NCI-H1092 (cell line): ENCODE results near the gene ARHGAP9.
"Not testable (repeated sequence)": the region's sequence is repeated elsewhere in the genome, so short reads cannot be mapped to it uniquely, and the experiment has no call there.

Experiments
- DNase-seq: peaks from one replicate; lab custom pipeline; 2025; lab: John Stamatoyannopoulos, UW

Gene ARHGAP9

DNA sequence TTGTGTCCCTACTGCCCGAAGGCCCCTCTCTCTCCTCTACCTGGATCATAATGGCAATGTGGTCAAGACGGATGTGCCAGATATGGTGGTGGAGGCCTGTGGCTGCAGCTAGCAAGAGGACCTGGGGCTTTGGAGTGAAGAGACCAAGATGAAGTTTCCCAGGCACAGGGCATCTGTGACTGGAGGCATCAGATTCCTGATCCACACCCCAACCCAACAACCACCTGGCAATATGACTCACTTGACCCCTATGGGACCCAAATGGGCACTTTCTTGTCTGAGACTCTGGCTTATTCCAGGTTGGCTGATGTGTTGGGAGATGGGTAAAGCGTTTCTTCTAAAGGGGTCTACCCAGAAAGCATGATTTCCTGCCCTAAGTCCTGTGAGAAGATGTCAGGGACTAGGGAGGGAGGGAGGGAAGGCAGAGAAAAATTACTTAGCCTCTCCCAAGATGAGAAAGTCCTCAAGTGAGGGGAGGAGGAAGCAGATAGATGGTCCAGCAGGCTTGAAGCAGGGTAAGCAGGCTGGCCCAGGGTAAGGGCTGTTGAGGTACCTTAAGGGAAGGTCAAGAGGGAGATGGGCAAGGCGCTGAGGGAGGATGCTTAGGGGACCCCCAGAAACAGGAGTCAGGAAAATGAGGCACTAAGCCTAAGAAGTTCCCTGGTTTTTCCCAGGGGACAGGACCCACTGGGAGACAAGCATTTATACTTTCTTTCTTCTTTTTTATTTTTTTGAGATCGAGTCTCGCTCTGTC is 22.8 kb downstream of the ARHGAP9 start:
- DNase-seq: no peak

DNA sequence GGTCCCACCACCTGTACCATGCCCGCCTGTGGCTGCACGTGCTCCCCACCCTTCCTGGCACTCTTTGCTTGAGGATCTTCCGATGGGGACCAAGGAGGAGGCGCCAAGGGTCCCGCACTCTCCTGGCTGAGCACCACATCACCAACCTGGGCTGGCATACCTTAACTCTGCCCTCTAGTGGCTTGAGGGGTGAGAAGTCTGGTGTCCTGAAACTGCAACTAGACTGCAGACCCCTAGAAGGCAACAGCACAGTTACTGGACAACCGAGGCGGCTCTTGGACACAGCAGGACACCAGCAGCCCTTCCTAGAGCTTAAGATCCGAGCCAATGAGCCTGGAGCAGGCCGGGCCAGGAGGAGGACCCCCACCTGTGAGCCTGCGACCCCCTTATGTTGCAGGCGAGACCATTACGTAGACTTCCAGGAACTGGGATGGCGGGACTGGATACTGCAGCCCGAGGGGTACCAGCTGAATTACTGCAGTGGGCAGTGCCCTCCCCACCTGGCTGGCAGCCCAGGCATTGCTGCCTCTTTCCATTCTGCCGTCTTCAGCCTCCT is 23.4 kb downstream of the ARHGAP9 start:
- DNase-seq: no peak

DNA sequence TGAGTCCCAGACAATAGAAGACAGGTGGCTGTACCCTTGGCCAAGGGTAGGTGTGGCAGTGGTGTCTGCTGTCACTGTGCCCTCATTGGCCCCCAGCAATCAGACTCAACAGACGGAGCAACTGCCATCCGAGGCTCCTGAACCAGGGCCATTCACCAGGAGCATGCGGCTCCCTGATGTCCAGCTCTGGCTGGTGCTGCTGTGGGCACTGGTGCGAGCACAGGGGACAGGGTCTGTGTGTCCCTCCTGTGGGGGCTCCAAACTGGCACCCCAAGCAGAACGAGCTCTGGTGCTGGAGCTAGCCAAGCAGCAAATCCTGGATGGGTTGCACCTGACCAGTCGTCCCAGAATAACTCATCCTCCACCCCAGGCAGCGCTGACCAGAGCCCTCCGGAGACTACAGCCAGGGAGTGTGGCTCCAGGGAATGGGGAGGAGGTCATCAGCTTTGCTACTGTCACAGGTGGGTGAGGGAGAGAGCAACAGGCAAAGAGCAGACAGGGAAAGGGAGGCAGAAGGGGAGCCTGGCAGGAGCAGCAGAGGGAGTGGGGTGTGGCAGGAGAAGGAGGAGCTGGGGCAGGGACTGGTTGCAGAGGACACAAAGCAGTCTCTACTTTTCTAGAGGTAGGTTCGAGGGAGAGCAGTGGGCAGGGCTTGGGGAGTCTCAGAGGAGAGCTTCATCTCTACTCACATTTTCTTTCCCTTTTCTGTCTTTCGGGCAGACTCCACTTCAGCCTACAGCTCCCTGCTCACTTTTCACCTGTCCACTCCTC is 24.1 kb downstream of the ARHGAP9 start:
- no peak for DNase-seq

DNA sequence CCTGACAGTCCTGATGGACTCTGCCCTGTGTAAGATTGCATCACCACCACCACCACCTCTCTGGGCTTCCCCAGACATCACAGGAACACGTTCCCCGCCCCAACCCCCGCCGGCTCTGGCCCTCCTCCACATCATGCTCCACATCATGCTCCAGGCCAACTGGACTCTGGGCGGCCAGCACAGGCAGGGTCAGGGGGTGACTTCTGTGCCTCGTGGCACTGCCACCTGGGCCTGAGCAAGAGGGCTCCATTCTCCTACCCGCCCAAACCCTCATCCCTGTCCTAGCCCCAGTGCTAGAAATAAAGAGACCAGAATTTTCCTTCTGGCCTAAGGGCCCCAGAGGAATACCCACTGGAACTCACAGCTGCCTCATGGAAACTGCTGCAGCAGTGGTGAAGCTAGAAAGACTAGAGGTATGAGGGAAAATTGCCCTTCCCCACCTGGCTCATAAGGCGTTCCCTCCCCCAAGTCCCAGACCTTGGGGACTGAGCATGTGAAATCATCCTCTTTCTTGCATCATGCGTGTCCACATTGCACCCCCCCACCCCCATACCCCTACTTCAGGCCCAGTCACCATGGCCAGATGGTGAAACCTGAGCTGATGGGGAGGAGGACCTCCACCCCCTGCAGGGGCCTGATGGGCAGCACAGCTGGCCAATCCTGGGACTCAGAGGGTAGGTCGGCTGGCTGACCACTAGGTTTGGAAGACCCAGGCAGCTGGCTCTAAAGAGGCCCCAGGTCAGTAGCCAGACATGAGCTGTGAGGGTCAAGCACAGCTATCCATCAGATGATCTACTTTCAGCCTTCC is 24.9 kb downstream of the ARHGAP9 start, which contains the start of gene INHBE:
Gene INHBE (plus strand): TSS at position 742 of the 808 bp plus-strand sequence. CDS start 230 bp downstream, outside the sequence.
- no peak for DNase-seq

DNA sequence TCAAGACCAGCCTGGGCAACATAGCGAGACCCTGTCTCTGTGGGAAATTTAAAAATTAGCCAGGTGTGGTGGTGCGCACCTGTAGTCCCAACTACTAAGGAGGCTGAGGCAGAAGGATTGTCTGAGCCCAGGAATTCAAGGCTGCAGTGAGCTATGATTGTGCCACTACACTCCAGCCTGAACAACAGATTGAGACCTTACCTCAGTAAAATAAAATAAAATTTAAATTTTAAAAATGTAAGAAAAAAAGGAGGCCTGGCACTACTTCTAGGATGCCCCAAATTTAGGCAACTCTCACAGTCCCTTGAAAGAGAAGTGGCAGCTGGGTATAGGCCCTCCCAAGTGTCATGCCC is 25.5 kb downstream of the ARHGAP9 start:
- DNase-seq: no peak

DNA sequence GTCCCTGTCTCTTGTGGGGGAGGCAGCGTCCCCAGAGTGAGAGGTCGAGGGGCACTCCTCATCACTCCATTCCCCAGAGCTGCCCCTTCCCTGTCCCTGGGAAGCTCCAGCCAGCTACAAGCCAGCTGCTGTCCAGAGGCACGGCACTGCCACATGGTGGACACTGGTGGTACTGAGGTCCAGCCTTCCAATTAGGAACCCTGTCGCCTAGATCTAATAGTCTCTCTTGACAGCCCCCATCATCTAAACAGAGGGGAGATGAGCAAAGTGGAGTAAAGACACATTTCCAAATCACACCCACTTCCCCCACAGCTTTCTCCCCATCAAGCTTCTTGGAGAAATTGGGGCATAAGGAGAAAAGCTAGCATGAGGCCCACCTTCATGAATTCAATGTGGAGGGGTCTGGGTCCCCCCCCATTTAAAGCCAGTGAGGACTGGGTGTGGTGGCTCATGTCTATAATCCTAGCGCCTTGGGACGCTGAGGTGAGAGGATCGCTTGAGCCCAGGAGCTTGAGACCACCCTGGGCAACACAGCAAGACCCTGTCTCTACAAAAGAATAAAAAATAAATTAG is 26.6 kb downstream of the ARHGAP9 start:
- peak; percentile 56 for DNase-seq

DNA sequence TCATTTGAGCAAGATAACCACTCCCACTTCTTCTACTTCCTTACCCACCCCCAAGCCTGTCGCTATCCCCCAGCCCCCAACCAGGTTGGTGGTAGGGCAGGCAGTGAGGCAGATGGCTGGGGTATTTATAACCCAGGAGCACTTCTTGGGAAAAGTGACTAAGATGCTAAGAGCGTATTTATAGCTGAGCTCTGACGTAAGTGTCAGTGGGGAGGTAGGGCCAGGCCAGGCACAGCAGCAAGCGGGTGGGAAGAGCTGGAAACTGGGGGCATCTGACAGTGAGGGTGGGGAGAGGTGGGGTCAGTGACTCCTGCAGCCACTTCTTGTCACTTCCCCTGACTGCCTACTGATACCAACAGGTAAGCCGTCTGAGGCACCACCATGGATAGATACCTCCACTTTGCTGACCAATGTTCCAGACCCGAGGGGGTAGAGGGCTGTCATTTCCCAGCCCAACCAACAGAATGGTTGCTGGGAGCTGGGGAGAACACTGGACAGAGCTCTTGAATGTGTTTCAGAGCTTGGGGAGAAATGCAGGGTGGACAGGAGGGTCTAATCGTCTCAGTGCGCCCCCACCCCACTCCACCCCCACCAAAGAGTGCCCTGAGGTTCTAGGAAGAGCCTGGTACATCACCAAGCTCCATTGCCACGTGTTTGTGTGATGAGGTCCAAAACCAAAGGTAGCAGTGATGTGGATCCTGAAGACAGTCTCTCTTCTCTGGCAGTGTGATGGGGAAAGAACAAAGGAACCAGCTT is 27.3 kb downstream of the ARHGAP9 start:
- no peak for DNase-seq

DNA sequence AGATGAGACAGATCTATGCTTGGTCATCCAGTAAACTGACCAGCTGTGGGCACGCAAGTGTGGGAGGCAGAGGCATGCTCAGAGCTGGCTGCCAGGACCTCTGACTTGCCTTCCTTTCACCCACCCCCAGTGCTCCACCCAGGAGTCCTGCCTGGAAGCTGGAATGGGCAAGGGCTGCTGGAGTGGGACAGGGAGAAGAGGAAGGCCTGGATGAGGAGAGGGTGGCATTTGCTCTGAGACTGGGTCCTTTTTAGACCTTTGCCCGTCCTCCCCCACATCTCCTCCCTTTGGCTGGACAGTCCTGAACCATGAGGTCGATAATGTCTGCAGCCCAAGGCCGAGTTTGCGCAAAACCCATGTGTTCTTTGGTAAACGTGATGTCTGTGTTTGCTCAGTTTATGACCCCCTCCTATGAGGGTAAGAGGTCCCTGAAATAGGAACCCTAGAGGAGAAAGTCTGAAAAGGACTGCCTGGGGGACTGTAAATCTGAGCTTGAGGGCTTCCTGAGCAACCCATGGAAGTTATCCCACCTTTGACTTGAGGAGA is 28.4 kb downstream of the ARHGAP9 start:
- DNase-seq: no peak

DNA sequence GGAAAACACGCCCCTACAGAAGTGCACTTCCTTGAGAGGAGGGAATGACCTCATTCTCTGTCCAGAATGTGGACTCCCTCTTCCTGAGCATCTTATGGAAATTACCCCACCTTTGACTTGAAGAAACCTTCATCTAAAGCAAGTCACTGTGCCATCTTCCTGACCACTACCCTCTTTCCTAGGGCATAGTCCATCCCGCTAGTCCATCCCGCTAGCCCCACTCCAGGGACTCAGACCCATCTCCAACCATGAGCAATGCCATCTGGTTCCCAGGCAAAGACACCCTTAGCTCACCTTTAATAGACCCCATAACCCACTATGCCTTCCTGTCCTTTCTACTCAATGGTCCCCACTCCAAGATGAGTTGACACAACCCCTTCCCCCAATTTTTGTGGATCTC is 29.6 kb downstream of the ARHGAP9 start:
- no peak for DNase-seq

DNA sequence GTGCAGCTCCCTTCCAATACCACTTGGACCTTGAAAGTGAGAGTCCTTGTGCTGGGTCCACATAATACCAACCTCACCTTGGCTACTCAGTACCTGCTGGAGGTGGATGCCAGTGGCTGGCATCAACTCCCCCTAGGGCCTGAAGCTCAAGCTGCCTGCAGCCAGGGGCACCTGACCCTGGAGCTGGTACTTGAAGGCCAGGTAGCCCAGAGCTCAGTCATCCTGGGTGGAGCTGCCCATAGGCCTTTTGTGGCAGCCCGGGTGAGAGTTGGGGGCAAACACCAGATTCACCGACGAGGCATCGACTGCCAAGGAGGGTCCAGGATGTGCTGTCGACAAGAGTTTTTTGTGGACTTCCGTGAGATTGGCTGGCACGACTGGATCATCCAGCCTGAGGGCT is 30.3 kb downstream of the ARHGAP9 start:
- DNase-seq: no peak

DNA sequence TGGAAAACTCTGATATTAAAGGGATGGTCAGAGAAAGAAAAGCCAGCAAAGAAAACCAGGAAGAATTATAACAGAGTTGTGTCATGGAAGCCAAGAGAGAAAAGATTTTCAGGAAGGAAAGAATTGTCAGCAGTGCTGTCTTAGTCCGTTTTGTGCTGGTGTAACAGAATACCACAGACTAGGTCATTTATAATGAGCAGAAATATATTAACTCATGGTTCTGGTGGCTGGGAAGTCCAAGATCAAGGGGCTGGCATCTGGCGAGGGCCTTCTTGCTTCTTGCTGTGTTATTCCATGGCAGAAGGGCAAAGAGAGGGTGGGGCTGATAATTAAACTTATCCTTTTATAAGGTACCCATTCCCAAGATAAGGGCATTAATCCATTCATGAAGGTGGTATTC is 31.0 kb downstream of the ARHGAP9 start:
- no peak for DNase-seq

DNA sequence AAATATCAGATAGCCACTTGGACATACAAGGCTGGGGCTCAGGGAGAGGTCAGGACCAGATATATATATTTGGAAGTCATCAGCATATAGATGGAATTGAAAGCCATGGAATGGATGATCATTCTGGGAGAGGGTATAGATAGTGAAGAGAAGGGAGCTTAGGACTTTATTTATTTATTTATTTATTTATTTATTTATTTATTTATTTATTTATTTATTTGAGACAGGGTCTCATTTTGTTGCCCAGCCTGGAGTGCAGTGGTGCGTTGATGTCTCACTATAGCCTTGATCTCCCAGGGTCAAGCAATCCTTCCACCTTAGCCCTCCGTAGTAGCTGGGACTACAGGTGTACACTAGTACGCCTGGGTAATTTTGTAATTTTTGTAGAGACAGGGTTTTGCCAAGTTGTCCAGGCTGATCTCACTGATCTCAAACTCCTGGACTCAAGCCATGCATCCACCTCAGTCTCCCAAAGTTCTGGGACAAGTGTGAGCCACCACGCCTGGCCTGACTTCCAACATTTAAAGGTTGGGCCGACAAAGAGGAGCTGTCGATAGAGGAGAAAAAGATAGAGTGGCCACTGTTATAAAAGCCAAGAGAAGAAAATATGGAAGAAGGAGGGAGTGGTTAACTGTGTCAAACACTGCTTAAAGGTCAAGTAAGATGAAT is 33.2 kb downstream of the ARHGAP9 start:
- no peak for DNase-seq

DNA sequence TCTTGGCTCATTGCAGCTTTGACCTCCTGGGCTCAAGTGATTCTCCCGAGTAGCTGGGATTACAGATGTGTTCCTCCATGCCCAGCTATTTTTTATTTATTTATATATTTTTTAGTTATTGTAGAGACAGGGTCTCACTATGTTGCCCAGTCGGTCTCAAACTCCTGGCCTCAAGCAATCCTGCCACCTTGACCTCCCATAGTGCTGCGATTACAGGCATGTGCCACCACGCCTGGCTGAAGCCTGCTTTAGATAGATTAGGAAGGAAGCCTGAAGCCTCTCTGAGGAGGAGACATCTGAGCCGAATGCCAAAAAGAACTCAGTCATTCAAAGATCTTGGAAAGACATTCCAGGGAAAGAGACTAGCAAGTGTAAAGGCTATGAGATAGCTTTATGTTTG is 34.9 kb downstream of the ARHGAP9 start:
- DNase-seq: no peak

DNA sequence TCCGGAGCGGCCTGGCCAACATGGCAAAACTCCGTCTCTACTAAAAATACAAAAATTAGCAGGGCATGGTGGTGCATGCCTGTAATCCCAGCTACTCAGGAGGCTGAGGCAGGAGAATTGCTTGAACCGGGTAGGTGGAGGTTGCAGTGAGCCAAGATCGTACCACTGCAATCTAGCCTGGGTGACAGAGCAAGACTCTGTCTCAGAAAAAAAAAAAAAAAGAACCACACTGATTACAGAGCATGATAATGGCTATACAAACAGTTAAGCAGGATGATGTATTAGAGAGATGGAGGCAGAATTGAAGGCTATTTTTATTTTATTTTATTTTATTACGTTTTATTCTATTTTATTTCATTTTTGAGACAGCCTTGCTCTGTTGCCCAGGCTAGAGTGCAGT is 35.3 kb downstream of the ARHGAP9 start:
- DNase-seq: not testable (repeated sequence)

DNA sequence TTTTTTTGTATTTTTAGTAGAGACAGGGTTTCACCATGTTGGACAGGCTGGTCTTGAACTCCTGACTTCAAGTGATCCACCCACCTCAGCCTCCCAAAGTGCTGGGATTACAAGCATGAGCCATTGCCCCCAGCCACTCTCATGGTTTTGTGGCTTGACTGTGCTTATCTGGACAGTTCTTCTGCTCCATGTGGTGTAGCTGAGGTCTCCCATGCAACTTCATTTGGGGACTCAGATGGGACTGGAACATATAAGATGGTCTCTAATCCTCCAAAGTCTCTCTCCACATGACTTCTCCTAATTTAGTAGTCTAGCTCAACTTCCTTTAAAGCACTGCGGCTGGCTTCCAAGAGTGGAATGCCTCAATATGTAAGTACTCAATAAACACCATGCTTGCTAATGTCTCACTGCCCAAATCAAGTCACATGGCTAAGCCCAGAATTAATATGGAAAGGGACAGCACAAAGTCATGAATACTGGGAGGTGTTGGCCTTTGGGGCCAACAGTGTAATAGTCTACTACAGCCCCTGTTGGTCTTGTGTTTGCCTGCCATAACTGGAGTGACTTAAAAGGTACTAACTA is 37.7 kb downstream of the ARHGAP9 start:
- no peak for DNase-seq

DNA sequence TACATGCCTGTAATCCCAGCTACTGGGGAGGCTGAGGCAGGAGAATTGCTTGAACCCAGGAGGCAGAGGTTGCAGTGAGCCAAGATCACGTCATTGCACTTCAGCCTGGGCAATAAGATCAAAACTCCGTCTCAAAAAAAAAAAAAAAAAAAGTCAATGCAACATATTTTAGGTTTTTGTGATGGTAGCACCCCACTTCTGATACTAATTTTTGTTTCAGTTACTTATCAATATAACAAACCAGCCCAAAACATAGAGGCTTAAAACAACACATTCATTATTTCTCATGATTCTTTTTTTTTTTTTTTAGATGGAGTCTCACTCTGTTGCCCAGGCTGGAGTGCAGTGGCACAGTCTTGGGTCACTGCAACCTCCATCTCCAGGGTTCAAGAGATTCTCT is 38.3 kb downstream of the ARHGAP9 start:
- not testable (repeated sequence) for DNase-seq

DNA sequence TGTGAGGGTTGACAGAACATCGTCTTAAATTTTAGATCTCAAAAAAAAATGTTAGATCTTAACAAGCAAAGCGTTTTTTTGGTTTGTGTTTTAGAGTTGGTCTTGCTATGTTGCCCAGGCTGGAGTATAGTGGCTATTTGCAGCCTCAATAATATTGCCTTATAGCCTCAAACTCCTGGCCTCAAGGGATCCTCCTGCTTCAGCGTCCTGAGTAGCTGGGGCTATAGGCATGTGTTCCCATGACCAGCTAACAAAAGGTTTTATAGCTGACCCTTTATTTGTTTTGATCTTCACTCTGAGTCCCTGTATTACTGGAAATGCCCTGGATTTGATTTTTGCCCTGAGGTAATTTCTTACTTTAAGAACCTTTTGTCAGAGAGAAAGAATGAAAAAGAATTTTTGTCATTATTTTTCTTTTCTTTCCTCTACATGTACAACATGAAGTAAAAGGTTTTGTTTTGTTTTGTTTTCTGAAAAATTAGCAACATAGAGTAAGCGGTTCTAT is 39.9 kb downstream of the ARHGAP9 start:
- DNase-seq: no peak

DNA sequence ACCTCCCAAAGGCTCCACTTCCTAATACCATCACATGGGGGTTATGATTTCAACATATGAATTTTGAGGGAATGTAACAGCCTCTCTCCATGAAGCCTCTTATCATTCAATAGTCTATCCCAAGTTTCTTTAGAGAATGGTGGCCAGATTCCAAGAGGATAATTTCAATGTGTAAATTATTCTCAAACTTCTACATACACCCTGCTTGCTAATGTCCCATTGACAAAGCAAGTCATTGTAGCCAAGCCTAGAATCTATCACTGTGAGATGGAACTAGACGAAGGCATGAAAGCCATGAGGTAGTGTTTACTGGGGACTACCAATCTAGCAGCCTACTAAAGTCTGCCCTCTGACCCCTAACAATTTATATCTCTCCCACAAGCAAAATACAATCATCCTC is 41.3 kb downstream of the ARHGAP9 start:
- DNase-seq: no peak

DNA sequence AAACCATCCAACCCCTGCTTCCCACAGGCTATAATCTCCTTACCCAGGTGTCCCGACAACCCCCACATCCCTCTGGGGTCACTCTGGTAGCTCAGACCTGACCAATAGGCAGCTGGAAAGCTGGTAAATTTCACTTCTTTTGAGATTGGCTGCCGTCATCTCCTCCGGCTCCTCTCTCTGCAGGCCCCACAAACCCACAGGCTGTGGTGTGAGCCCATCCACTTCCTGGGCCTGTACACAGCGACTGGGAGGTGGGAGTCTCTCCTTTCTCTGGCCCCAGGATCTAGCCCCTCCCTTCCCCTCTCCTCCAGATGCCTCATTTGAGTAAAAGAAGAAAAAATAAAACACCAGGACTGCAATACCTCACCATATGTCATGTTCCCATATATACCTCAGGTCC is 44.4 kb downstream of the ARHGAP9 start:
- no peak for DNase-seq
